Measurements from ENCODE around the gene EXOC3.

The EXOC3 gene

GRCh38 chr5:426392-426976, 16.5 kb upstream of the EXOC3 start:
- DNase-seq (ENCODE audit: low spot score): no peak
- in situ Hi-C loops (cut with MboI; ENCODE audit: low pct_unique_long_range_greater_than_20kb, low sequenced_read_pairs, unreplicated experiment): no loop called here
- TF ChIP-seq, protein P1, sequence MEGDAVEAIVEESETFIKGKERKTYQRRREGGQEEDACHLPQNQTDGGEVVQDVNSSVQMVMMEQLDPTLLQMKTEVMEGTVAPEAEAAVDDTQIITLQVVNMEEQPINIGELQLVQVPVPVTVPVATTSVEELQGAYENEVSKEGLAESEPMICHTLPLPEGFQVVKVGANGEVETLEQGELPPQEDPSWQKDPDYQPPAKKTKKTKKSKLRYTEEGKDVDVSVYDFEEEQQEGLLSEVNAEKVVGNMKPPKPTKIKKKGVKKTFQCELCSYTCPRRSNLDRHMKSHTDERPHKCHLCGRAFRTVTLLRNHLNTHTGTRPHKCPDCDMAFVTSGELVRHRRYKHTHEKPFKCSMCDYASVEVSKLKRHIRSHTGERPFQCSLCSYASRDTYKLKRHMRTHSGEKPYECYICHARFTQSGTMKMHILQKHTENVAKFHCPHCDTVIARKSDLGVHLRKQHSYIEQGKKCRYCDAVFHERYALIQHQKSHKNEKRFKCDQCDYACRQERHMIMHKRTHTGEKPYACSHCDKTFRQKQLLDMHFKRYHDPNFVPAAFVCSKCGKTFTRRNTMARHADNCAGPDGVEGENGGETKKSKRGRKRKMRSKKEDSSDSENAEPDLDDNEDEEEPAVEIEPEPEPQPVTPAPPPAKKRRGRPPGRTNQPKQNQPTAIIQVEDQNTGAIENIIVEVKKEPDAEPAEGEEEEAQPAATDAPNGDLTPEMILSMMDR (IDR thresholded peaks at IDR 0.05; ENCODE audit: extremely low read depth, insufficient read depth, missing control alignments): no peak

GRCh38 chr5:427415-428087, 15.4 kb upstream of the EXOC3 start:
- TF ChIP-seq, protein P1 (IDR thresholded peaks at IDR 0.05; ENCODE audit: extremely low read depth, insufficient read depth, missing control alignments): no peak
- peak; percentile 26 for DNase-seq (ENCODE audit: low spot score)
- in situ Hi-C loops (cut with MboI; ENCODE audit: low pct_unique_long_range_greater_than_20kb, low sequenced_read_pairs, unreplicated experiment): no loop called here

- in situ Hi-C loops (cut with MboI; ENCODE audit: low pct_unique_long_range_greater_than_20kb, low sequenced_read_pairs, unreplicated experiment): no loop called here
- no peak for DNase-seq (ENCODE audit: low spot score)
- TF ChIP-seq, protein P1 (IDR thresholded peaks at IDR 0.05; ENCODE audit: extremely low read depth, insufficient read depth, missing control alignments): no peak
Observed at GRCh38 chr5:428219-428618, 14.8 kb upstream of the EXOC3 start.

- peak; percentile 18 for DNase-seq (ENCODE audit: low spot score)
- in situ Hi-C loops (cut with MboI; ENCODE audit: low pct_unique_long_range_greater_than_20kb, low sequenced_read_pairs, unreplicated experiment): no loop called here
- TF ChIP-seq, protein P1 (IDR thresholded peaks at IDR 0.05; ENCODE audit: extremely low read depth, insufficient read depth, missing control alignments): no peak
Observed at GRCh38 chr5:428754-429452, 14.1 kb upstream of the EXOC3 start.

DNA sequence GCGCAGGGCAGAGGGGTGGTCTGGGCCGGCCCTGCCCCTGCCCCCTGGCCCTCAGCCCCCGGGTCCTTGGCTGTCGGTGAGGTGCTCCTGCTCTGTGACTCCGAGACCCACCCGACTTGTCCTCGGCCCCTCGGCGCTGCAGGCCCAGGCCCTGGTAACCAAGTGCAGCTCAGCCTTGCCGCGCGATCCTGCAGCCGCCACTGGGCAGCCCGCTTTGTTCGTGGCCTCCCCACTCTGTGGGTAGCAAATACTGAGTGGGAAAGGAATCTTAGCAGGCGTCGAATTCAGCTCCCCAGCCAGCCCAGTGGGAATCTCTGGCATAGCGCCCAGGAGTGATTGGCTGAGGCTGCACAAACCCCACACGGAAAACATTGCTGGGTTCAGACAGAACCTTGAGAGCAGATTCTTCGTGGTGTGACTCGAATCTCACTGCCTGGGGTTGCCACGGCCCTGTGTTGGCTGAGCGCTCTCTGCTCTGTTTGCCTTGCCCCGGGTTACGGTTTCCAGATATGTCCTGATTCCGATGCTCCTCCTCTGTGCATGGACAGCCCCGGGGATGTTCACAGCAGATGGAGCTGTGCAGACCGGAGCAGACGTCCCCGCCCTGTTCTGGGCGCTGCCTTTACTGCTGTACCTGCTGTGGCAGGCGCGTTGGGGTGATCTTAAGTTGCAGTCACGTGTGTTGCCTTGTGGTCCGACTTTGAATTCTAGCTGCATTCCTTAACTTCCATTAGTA, 13.4 kb upstream of the EXOC3 start:
- TF ChIP-seq, protein P1 (IDR thresholded peaks at IDR 0.05; ENCODE audit: extremely low read depth, insufficient read depth, missing control alignments): no peak
- in situ Hi-C loops (cut with MboI; ENCODE audit: low pct_unique_long_range_greater_than_20kb, low sequenced_read_pairs, unreplicated experiment): loop anchor here (10.0 kb wide), 1 partner anchor 105 kb away; the partner anchor contains the start of gene AHRR

DNA sequence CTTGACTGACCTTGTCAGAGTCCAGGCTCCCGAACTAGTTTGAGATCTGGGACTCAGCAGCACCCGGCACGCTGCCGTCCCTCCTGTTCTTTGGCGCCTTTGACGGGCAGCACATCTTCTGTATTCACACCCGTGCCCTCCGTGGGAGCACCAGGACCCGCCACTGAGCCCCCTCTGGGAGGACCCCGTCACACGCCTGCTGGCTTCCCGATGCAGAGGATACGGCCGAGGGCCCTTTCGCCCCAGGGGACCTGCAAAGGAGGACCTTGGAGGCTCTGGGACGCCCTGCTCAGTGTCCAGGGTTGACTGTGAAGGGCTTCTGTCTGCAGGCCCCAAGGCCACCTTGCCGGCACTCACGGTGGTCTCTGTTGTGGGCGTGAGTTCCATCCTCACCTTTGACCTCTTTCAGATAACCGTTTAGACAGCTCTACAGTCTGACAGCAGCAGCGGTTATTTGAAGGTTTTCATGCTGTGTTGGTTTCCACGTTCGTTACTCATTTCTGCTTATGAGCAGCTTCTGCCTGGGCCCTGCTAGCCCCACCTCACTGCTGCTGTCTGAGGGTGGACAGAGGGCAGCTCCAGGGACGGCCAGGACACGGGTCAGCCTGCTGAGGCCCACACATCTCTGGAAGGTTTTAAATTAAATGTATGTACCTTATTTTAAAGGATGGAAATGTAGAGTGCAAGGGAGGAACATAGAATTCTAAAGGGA, 12.6 kb upstream of the EXOC3 start:
- in situ Hi-C loops (cut with MboI; ENCODE audit: low pct_unique_long_range_greater_than_20kb, low sequenced_read_pairs, unreplicated experiment): loop anchor here (10.0 kb wide), 1 partner anchor 106 kb away; the partner anchor contains the start of gene AHRR
- peak; percentile 32 for DNase-seq (ENCODE audit: low spot score)
- TF ChIP-seq, protein P1 (IDR thresholded peaks at IDR 0.05; ENCODE audit: extremely low read depth, insufficient read depth, missing control alignments): no peak

More for the DNA sequence above, 13.4 kb upstream of the EXOC3 start:
- DNase-seq (ENCODE audit: low spot score): peak; percentile 35
